Femur (tissue), 1 donor: ENCODE results near the gene SLAMF8.

ENCODE experiments used
- DNase-seq: peaks from one replicate; pipeline ENCODE4 v3.0.0-alpha.2; 2017

The SLAMF8 gene

DNA sequence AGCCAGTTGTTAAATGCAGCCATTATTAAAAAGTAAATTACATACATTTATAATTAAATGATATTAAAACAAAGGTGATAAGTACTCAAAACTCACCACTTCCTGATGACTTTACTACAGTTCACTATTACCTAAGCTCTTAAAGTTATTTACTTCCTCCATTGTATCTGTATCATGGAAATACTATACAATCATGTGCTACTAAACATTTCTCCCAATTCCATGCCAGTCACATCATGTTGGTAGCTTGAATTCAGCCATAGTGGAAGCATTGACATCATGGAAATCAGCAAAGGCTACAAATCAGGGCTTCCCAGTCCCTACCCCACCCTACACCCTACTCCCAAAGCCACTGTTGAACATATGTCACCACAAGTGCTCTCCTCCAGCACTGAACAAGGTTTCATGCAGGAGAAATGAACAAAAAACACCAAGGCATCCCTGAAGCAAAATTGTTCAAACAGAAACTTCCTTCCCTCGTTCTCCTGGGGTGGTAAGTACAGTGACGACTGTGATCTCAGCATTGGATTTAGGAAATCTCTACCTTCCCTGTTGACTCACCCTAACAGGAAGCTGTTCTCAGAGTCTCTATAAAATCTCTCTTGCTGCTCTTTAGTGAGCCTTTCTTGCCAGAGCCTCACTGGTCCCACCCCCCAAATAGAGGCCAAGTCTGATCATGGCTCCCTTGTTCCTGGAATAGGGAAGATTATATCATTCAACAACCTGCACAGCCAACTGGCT lies 23.1 kb downstream of the SLAMF8 start:
- DNase-seq: no peak

DNA sequence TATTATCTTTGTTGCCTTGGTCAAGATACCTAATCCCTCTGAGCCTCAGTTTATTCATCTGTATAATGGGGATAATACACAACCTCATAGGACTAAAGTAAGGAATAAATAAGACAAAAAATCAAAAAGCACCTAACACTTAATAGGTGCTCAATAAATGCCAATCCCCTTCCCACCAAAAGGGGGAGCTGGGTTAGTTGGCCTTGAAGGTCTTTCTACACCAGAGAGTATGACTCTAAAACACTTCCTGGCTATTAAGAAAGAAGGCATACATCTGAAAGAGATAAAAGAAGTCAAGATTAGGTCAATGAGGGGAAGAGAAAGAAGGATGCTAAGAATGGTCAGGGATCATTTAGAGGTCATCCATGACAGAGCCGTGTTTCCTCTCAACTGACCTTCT lies 24.7 kb downstream of the SLAMF8 start:
- DNase-seq: no peak

DNA sequence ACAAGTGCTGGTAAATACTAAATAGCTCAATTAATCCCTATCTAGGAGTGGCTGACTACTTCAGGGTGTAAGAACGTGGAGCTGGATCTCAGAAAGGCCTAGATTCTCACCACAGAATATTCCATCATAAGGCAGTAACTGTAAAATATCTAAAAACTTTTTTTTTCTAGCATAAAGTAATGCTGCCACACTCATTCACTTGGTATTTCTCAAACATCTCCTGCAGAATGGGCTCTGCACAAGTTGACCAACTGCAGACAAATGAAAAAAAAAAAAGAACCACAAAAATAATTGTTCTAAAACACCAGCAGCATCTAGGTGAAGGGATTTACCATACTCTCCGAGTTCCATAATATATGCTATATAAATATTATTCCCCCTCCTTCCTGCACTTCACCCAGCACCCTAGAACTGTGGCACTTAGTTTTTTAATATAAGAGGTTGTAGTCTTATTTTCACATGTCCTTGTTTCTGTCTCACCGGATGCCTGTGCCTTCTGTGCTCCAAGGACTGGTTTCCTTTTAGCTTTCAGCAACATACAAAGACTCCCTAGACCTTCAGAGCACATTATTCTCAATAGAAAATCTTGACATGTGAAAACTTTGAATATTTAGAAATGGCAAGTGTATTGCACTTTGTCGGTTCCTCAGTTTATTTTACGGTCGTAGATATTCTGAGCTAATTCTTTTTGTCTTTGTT lies 26.9 kb downstream of the SLAMF8 start:
- no peak for DNase-seq

DNA sequence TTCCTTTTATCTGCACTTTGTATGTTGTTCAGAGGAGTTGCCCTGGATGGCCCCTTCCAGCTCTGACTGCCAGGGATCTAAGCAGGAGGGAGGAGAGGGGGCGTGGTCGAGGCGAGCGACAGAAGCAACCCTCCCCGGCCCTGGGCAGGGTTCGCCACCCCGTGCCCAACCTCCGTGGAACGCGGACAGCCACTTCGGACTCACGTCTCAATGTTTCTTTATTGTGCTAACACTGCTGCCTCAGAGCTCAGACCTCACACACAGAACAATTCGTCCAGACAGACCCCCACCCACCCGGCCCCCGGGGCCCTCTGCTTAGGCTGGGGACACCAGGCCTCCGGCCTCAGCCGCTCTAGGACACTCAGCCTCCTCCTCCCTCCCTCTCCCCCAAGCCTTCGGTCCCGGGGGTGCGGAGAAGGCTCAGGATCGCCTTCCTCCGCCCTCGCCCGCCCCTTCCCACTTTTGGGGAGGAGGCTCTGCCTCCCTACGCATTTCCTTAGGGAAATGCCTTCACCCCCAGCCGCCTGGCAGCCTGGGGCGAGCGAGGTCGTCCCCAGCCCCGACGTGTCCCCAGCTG lies 27.5 kb downstream of the SLAMF8 start:
- DNase-seq: peak; percentile 82

DNA sequence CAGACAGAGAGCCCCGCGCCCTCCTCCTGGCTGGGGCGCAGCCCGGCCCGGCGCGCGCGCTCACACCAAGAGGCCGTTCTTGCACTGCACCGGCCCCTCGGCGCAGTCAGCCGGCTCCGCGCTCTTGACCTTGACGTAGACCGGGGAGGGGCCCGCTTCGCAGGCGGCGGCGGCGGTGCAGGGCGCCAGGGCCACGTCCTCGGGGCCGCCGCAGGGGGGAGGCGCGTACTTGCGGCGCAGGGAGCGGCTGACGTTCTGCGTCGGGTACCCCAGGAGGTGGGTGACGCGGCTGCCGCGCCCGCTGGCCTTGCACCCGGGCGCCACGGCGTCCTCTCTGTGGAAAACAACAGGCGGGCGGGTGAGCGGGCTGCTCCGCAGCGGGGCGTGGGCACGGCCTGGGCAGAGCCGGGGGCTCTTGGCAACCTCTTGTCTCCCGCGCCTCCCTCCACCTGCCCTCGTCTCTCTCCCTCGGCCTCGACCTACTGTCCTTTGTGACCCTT lies 28.1 kb downstream of the SLAMF8 start:
- DNase-seq: peak; percentile 92

DNA sequence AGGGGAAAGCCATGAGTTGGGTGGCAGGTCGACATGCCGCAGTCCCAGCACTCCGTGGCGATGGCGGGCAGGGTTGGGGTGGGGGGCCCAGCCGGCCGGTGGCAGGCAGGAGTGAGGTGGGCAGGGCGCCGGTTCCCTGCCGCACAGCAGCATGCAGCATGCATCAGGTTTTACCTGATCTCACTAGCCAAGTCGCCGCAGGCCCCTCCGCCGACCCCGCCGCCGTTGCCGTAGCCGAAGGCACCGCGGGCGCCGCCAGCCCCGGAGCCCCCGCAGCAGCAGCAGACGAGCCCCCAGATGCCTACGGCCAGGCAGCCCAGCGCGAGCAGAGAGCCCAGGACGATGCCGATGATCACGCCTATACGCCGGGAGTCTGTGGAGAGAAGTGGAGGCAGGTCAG lies 29.0 kb downstream of the SLAMF8 start:
- no peak for DNase-seq

DNA sequence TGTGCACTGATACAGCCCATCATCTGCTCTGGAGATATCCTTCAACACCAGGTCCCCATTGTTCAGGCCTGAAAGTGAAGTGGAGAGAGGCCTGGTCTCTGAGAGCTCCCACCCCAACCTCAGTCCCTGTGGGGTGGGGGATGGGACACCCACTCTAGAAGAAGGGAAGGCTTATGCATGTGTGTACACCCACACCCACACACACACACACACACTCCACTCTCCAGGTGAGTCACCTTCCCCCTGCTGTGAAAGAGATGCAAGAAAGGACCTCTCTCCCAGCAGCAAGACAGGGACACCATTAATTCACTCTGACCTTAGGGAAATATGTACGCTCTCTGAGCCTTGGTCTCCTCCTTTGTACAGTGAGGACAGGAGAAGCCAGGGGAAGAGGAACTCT lies 29.9 kb downstream of the SLAMF8 start:
- DNase-seq: no peak

DNA sequence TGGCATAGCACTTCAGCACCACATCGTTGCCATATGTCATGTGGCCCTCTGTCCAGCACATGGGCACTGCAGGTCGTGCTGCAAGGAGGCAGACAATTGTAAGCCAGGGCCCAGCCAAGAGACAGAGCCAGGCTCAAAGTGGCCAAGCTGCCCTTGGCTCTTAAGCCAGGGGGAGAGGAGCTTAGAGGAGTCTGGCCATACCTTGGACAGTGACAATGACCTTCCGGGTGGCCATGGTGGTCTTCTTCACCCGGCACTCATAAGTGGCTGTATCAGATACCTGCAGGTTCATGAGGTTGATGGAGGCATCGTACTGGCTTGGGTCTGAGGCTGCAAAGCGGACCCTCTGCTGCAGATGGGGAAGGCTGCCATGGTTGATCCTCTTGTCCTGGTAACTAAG lies 31.2 kb downstream of the SLAMF8 start:
- no peak for DNase-seq

DNA sequence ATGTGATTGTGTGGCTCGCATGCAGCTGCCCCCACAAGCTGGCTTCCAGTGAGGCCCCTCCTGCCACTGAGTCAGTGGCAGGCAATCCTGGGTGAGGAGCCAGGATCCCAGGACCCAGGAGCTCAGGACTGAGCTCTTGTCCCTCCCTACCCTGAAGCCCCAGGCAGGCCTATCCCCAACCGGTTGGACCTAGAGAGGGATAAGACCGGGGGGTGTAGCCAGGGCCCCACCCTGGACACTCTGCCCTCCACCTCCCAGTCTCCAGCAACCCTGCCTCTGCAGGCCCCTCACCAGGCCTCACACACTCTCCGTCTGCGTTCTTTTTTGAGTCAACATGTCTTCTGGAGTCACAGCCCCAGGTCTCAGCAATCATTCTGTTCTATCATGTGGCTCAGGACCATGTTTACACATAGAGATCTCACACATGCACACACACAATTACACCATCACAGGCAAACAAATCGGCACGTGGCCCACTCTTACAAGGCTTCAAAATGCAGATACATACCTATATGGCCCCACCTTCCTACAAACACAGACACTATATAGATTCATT lies 33.2 kb downstream of the SLAMF8 start:
- no peak for DNase-seq

DNA sequence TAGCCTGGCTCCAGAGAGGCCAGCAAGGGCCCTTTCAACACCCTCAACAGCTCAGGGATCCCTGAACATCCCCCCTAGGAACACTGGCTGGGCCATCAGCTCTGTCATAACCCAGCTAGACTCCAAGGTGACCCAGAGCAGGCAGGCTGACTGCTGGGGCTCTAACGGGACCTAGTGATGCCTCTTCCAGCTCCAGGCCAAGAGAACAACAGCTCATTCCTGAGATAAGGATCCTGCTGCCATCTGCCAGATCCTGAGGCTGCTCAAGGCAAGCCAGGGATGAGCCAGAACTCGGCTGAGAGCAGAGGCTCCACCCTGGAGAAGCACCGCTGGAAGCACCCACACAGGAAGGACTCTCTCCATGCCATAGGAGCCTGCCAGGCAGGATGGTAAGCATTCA lies 33.8 kb downstream of the SLAMF8 start:
- no peak for DNase-seq

DNA sequence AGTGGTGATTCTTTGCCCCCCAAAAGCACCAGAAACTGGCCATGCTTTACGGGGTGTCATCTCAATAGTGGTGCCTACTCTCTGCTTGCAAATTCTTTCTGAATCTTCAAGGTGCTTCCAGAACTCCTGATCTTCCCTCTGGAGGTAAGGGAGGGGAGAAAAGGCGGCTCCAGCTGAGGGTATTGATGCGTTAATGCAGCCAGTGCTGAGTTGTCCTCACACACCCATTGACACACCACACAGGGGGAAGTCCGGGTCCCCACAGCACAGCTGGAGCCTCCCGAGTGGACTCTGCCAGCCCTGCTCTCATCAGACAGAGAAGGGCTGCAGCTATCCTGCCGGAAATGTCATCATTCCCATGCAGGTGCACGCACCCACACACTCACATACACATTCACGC lies 34.5 kb downstream of the SLAMF8 start:
- DNase-seq: no peak

DNA sequence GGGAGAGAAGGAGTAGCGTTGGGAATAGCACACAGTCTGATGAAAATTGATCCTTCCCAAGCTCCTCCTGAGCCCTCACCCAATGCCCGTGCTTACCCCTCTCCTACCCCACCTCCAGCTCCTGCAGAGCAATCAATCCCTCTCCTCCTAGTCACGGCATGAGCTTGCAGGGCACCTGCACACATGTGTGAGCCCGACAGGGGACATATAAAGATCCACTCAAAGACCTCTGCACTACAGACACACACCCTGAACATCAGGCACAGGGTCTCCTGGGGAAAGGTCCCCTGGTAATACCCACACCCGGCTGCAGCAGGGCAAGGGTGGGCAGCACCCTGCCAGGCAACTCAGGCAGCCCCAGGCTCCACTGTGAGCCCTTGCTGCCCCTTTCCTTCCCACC lies 35.4 kb downstream of the SLAMF8 start:
- no peak for DNase-seq

DNA sequence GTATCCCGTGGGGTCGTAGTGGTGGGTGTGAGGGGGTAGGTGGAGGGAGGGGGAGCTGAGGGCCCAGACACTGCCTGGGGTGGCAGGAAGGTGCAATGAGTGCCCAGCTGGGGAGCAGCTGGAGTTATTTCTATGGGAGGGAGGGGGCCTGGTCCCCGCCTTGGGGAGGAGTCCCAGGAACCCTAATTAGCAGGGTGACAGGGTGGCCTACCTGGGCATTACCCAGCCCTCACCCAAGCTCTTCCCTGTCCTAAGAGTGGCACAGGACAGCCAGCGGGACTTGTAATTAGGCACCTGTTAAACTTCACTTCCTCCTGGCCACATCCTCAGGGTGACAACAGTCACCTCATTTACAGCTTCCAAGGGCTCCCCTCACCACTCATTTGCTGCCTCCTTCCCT lies 35.9 kb downstream of the SLAMF8 start, which contains the start of gene VSIG8:
VSIG8 (minus strand) TSS at position 101 of the 400 bp plus-strand sequence. CDS start 136 bp downstream, outside the sequence.
- DNase-seq: no peak

DNA sequence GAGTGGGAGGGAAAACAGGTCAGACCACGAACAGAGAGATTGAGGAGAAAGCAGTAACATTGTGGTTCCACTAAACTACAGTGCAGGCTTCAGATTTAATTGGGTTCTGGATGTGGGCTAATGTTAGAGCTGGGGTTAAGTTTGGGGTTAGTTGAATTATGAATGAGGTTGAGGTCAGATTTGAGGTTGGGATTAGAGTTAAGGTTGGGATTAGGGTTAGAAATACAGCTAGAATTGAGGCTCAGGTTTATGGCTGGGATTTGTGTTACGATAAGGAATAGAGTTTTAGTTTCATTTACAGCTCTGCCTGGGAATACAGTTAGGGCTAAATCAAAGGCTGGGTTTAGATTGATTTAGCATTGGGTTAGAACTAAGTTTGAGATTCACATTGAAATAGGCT lies 37.6 kb downstream of the SLAMF8 start:
- DNase-seq: no peak

DNA sequence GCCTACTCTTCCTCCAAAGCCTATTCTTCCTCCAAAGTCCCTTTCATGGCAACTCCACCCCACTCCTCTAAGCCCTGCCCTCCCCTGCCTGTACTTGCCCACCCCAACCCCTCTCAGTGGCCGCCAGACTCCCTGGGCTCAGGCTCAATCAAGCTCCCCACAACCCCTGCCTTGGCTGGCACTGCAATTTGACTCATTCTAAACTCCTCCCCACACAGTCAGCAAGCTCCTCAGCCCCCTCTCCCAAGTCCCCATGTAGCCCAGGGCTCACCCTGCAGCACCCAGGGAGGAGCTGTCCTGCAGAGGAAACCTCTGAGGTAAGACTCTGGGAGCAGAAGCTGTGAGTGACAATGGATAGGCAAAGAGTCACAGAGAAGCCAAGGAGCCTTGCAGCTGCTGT lies 39.4 kb downstream of the SLAMF8 start:
- no peak for DNase-seq

DNA sequence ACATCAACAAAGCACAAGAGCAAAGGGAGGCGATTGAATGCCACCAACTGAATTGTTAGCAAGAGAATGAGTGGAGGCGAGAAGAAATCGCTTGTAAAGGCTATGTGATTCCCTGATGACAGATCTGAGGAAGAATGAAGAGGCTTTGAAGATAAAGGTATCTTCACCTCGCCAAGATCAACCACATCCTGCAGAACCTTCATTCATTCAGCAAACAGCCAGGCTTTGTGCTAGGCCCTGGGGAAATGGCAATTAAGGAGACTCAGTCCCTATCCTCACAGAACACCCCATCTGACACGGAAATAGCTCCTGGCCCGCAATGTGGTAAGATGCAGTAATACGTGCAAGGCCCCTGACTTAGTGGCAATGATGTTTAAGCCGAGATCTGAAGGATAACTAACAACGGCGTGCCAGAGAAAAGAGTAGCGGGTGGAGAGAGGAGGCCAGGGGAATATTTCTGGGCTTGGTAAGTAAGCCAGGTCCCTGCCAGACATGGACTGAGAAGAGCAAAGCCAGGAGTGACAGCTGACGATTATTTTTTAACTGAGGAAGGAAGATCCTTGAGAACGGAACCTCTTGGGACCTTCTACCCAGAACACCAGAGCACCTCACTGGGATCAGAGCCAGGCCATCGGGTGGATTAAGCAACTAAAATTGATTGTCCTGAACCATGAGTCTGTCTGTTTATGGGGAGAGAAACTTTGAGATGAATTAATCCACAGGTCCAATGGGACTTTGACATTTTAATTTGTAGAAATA lies 40.4 kb downstream of the SLAMF8 start:
- no peak for DNase-seq

DNA sequence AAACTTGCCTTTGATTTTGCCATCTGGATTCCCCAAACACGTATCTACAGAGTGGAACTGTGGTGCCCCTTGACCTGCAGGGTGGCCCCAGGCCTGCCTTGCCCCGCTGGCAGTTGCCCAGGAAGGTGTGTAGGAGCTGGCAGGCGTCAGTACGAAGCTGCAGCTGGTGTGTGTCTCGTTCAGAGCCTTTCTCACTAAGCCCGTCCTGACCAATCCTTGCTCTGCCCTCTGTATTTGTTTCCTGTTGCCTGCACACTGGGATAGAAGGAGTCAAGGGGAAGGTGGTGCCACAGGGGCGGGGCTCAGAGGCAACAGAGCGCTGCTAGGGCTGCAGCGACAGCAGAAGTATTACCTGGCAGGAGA lies 41.0 kb downstream of the SLAMF8 start:
- peak; percentile 36 for DNase-seq

DNA sequence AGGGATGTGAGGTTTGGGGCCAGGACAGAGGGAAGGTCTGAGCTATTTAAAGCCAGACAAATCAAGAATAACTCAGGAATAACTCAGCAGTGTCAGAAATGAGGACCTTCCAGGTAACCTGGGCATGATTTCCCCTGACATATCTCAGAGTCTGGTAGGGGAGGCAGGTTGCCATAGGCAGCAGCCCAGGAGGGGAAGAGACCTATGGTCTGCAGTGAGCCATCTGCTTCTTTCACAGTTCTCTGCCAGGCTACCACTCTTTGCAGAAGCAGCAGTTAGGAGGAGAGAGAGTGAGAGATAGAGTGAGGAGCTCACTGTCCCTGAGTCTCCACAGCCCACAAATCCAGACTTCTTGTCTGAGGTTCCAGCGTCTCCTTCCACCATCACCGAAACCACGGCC lies 42.1 kb downstream of the SLAMF8 start:
- no peak for DNase-seq

DNA sequence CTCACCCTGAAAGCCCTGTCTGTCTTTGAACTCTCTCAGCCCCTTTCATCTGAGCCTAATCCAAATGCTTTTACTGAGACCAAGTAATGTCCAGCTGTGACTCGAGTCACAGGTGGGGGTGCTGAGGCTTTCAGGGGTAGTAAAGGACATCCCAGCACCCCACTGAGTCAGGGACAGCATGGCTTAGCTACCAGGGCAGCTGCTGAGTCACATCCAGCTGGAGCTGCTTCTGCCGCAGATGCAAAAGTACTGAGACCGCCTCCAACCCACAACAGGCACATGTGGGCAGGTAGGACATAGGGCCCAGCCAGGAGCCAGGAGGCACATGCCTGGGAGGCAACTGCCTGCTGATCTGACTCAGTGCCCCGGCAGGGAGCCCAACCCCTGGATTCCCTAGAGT lies 42.5 kb downstream of the SLAMF8 start:
- DNase-seq: no peak

DNA sequence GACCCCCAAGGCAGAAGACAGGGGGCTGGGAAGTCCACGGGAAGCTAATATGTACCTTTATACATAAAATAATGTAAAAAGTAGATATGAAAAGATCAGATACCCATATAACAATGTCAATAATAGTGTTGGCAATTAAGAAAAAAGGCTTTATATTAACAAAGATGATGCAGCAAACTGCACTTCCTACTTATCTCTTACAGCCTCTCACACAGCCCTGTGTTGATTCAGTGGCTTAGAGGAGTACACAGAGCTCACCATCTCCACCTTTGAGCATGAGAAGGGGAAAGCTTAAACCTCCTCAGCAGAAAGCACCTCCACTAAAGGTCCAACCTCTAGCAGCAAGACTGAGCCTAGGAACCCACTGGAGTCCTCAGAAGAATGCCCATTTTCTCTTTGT lies 42.9 kb downstream of the SLAMF8 start:
- DNase-seq: no peak

DNA sequence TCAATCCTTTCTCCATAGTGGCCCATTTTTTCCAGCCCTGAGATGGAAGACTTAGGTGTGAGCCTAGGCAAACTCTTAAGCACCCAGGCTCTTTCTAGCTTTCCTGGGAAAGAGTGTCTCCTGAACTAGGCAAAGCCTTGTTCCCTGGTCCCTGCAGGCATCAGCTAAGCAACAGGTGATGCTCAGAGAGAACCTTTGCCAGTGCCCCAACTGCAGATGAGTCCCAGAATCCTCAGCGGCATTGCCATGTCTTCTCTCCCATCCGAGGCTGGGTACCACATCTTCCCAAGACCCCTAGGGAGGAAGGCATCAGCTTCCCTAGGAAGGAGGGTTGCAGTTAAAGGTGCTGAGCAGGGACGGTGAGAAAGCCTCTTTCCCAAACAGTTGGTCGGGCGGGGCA lies 44.0 kb downstream of the SLAMF8 start:
- DNase-seq: no peak

DNA sequence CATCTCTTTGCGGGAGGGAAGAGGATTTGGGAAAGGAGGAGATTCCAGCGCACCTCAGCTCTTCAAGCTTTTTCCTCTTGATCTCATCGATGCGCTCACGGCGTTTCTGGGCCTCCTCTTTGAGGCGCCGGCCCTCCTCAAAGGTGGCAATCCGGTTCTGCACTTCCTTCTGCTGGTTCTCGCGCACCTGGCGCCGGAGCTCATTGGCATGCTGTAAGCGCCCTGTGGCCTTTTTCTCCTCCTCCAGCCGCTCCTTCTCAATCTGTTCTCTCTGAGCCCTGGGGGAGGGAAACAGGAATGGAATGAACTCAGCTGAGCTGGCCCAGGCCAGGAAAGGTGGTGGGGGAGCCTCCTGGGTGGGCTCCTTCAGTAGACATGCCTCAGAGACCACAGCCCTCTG lies 46.2 kb downstream of the SLAMF8 start:
- DNase-seq: no peak

DNA sequence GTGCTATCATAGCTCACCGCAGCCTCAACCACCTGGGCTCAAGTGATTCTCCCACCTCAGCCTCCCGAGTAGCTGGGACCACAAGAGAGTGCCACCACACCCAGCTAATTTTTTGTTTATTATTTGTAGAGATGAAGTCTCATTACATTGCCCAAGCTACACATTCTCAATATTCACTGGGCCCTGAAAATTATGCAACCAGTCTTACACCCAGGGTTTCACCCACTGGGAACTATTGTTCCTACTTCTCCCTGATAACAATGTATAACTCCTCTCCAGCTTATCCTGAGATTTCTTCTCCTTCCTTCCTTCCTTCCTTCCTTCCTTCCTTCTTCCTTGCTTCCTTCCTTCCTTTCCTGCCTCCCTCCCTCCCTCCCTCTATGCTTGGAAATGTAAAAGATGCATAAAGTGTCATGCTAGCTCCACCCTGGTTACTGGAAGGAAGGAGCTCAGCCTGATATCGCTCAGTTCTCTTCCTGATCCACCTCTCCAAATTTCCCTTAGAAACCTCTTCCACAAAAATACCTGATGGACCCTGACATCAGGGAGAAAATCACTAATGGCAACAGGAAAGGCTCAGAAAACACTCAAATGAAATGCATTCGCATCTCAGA lies 47.0 kb downstream of the SLAMF8 start:
- no peak for DNase-seq
